Right cardiac atrium (tissue), 5 donors: ENCODE data around the gene FMO2. TPM values are rescaled to one million over a fixed set of nuclear protein-coding genes. Genes with fewer than 3 reads are reported as not detected.

Experiments used
- ATAC-seq, 2 donors: fragments of 200-7000 bp; cut with Tn5 transposase; one replicate each; pipeline versions ENCODE4 v1.8.0 to v1.9.1; 2020; ENCODE audit warnings: moderate library complexity in 2 of 2, mild to moderate bottlenecking in 1 of 2
- DNase-seq, 3 donors: peaks; one replicate each; pipeline ENCODE4 v3.0.0-alpha.2; 2020
- H3K27ac ChIP-seq: one replicate; pipeline ENCODE4 v1.5.1; 2013; ENCODE audit warnings: mild to moderate bottlenecking, low read length, control low read depth, moderate library complexity
- H3K27me3 ChIP-seq: one replicate; pipeline ENCODE4 v1.6.1; 2013; ENCODE audit not compliant: control insufficient read depth, insufficient read depth
- H3K4me1 ChIP-seq: one replicate; pipeline ENCODE4 v1.6.1; 2013; ENCODE audit warnings: low read length; ENCODE audit not compliant: control insufficient read depth, insufficient read depth
- H3K4me3 ChIP-seq: one replicate; pipeline ENCODE4 v1.5.1; 2013; ENCODE audit warnings: low read length, control low read depth
- H3K9me3 ChIP-seq: one replicate; pipeline ENCODE4 v1.6.1; 2013; ENCODE audit warnings: low read length; ENCODE audit not compliant: control insufficient read depth
- WGBS: extraction: QIAGEN DNeasy Blood & Tissue Kit; methylation state at CpG from one replicate; pipeline ENCODE4 v1.1.7; 2013; 5-methylcytosine and 5-hydroxymethylcytosine counted together
- intact Hi-C, 4 donors: fragments of 100-400 bp; cut with DNase I; formaldehyde crosslinking; loops; one replicate each; pipeline versions ENCODE4 v1.11.0 to v1.14.0; 2022 to 2023
- polyA plus RNA-seq: library from polyadenylated mRNA; stranded (reverse); fragments of 200-250 nt; gene quantifications from one replicate; pipeline ENCODE4 v1.2.3, GENCODE V29; 2013
- total RNA-seq, 4 donors: library from RNA; stranded (reverse); fragmentation: NEBNext Ultra II Directional; extraction: Animal tissue kit (Norgen Biotek cat#: 25700); gene quantifications; one replicate each; pipeline ENCODE4 v1.2.1, GENCODE V29; 2021
- donor health status: healthy with polysubstance abuse.
- donor health status: DM: no; HTN: yes; CAD: no.
- donor health status: DM: no; HTN: no; CAD: no.
- donor health status: DM: no; HTN: yes; CAD: no; lungs with severe emphysema.
- donor health status: DM: yes; HTN: yes; CAD: no.

FMO2 gene
- total and polyA plus RNA-seq, 5 donors: 26.2 to 87.7 (median 63.6) TPM

GRCh38 chr1:171258429-171258828 is 73.3 kb downstream of the FMO2 start:
- peak overlapping the region; percentile 25 for H3K27ac ChIP-seq
- peak in 1 of 2 donors; percentile 18 for ATAC-seq

GRCh38 chr1:171258943-171259342 is 73.8 kb downstream of the FMO2 start:
- Histone ChIP-seq H3K4me3 (no peak overlapping the region), H3K27me3 (no peaks in the 10 kb centered on the region), H3K27ac (peak overlapping the region; percentile 25), H3K4me1 (peaks cover 3% of the 10 kb centered on the region), H3K9me3 (no peaks in the 10 kb centered on the region)
- intact Hi-C loops: no loop called here
- DNase-seq (no peak), ATAC-seq (no peak)
- WGBS: 55% methylated on average over 2 of the region's 2 CpGs

More at GRCh38 chr1:171258429-171258828, 73.3 kb downstream of the FMO2 start:
- H3K4me1 ChIP-seq: peaks cover 3% of the 10 kb centered on the region
- intact Hi-C loops: no loop called here
- H3K27me3 ChIP-seq: no peaks in the 10 kb centered on the region
- no peaks in the 10 kb centered on the region for H3K9me3 ChIP-seq
- H3K4me3 ChIP-seq: no peak overlapping the region
- no peak for DNase-seq
- 66% methylated on average over 3 of the region's 3 CpGs for WGBS

Other genes with a start within 250 kb of the FMO2 start
- under 1 TPM in 1 of 4 donors, not detected in 3; 0.06 TPM for gene MROH9, start 249.8 kb upstream of the FMO2 start, total RNA-seq
- not detected for gene MROH9, start 249.8 kb upstream of the FMO2 start, polyA plus RNA-seq
- 1 to 10 TPM in 3 of 4 donors, under 1 TPM in 1; 0.62 to 1.6 (median 1.3) TPM for gene FMO3, start 94.4 kb upstream of the FMO2 start, total RNA-seq
- gene FMO3, start 94.4 kb upstream of the FMO2 start, polyA plus RNA-seq: 2.0 TPM
- gene FMO1, start 63.2 kb downstream of the FMO2 start, total RNA-seq: under 1 TPM in 3 of 4 donors, not detected in 1; 0.21 to 0.60 (median 0.25) TPM
- gene FMO1, start 63.2 kb downstream of the FMO2 start, polyA plus RNA-seq: 0.61 TPM
- 1 to 10 TPM; 2.8 to 6.3 (median 4.1) TPM for gene FMO4, start 128.9 kb downstream of the FMO2 start, total RNA-seq
- gene FMO4, start 128.9 kb downstream of the FMO2 start, polyA plus RNA-seq: 5.5 TPM